GM12872 (cell line): ENCODE results near the gene PCDHGA6.
A peak's percentile ranks its signal among the peaks of the same experiment; 100 is the strongest.

Experiments used
- TF ChIP-seq, protein P1 (sequence below): IDR thresholded peaks from 3 replicates; pipeline ENCODE4 v1.5.1; 2011; ENCODE audit warnings: low read depth, mild to moderate bottlenecking, low read length, moderate library complexity; ENCODE audit not compliant: insufficient read depth

PCDHGA6 gene

DNA sequence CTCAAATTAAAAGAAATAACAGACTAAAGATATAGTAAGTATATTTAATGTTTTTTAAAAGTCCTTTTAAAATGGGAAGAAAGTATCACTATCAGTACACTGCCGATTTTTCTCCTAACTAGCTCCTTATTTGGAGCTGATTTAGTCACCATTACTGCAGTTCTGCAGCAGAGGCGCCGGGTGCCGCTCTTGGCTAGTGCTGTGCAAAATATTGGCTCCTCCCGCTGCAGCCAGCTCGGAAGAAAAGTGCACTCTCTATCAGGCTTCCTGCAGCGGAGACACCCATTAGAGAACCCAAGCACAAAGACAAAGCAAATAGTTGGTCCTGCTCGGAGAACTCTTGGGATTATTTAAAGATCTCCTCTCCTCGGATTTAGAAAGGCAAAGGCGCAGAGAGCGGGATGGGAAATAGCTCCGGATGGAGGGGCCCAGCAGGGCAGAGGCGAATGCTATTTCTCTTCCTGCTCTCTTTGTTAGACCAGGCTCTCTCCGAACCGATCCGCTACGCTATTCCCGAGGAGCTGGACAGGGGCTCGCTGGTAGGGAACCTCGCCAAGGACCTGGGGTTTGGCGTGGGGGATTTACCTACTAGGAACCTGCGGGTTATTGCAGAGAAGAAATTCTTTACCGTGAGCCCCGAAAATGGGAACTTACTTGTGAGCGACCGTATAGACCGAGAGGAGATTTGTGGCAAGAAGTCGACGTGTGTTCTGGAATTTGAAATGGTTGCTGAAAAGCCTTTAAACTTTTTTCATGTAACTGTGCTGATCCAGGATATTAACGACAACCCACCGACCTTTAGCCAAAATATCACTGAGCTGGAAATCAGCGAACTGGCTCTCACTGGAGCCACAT, 3.5 kb upstream of the PCDHGA6 start, which contains the start of gene PCDHGB3:
Gene PCDHGB3 (plus strand): TSS at position 249 of the 855 bp plus-strand sequence. CDS start 153 bp downstream, at position 402.
- TF ChIP-seq, protein P1, sequence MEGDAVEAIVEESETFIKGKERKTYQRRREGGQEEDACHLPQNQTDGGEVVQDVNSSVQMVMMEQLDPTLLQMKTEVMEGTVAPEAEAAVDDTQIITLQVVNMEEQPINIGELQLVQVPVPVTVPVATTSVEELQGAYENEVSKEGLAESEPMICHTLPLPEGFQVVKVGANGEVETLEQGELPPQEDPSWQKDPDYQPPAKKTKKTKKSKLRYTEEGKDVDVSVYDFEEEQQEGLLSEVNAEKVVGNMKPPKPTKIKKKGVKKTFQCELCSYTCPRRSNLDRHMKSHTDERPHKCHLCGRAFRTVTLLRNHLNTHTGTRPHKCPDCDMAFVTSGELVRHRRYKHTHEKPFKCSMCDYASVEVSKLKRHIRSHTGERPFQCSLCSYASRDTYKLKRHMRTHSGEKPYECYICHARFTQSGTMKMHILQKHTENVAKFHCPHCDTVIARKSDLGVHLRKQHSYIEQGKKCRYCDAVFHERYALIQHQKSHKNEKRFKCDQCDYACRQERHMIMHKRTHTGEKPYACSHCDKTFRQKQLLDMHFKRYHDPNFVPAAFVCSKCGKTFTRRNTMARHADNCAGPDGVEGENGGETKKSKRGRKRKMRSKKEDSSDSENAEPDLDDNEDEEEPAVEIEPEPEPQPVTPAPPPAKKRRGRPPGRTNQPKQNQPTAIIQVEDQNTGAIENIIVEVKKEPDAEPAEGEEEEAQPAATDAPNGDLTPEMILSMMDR, result peak; percentile 72

DNA sequence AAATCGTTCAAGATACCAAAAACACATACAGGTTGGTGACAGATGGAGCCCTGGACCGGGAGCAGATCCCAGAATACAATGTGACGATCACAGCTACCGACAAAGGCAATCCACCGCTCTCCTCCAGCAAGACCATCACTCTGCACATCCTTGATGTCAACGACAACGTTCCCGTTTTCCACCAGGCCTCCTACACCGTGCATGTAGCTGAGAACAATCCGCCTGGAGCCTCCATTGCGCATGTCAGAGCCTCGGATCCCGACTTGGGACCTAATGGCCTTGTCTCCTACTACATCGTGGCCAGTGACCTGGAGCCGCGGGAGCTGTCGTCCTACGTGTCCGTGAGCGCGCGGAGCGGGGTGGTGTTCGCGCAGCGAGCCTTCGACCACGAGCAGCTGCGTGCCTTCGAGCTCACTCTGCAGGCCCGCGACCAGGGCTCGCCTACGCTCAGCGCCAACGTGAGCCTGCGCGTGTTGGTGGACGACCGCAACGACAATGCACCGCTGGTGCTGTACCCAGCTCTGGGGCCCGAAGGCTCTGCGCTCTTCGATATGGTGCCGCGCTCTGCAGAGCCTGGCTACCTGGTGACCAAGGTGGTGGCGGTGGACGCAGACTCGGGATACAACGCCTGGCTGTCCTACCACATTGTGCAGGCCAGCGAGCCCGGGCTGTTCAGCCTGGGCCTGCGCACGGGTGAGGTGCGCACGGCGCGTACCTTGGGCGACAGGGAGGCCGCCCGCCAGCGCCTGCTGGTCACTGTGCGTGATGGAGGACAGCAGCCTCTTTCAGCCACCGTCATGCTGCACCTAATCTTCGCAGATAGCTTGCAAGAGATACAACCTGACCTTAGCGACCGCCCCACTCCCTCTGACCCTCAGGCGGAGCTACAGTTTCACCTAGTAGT, 1.9 kb upstream of the PCDHGA6 start:
- TF ChIP-seq, protein P1, result no peak

DNA sequence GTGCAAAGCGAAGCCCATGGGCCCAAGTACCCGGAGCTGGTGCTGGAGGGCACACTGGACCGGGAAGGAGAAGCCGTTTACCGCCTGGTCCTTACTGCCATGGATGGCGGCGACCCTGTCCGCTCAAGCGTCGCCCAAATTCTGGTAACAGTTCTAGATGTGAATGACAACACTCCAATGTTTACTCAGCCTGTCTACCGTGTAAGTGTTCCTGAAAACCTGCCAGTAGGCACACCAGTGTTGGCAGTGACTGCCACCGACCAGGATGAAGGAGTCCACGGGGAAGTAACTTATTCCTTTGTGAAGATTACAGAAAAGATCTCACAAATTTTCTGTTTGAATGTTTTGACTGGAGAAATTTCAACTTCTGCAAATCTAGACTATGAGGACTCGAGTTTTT, 936 bp downstream of the PCDHGA6 start:
- TF ChIP-seq, protein P1, result no peak

DNA sequence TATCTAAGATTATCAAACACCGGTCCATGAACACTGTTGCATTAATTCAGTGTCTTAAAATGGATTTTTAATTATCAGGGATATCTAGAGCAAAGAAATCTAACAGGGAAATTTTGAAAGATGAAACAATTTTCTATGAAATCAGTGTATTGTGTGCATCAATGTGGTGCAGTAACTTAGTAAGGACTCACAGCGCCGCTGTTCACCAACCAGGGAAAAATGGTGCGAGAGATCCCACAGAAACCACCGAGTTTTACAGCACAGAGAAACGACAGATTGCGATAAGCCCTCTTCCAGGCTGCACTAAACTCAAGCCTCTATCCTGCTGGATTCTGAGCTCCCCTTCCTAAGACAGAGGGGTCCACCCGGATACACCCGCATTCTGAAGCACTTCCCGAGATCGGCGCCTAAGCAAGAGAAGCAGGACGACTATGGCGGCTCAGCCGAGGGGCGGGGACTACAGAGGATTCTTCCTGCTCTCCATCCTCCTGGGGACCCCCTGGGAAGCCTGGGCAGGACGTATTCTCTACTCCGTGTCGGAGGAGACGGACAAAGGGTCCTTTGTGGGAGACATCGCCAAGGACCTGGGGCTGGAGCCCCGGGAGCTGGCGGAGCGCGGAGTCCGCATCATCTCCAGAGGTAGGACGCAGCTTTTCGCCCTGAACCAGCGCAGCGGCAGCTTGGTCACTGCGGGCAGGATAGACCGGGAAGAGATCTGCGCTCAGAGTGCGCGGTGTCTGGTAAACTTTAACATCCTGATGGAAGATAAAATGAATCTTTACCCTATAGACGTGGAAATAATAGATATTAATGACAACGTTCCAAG, 9.0 kb downstream of the PCDHGA6 start, which contains the start of gene PCDHGA7:
Gene PCDHGA7 (plus strand): TSS at position 274 of the 826 bp plus-strand sequence. CDS start 158 bp downstream, at position 432.
- TF ChIP-seq, protein P1, result 0 out of 3 replicates have a peak, but pooled peaks have one; percentile 1

DNA sequence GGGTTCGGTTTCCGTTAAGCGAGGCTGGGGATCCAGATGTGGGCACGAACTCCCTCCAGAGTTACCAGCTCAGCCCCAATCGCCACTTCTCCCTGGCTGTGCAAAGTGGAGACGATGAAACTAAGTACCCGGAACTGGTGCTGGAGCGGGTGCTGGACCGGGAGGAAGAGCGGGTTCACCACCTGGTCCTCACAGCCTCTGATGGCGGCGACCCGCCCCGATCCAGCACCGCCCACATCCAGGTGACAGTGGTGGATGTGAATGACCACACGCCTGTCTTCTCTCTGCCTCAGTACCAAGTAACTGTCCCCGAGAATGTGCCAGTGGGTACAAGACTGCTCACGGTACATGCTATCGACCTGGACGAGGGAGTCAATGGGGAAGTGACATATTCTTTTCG, 9.7 kb downstream of the PCDHGA6 start:
- TF ChIP-seq, protein P1, result no peak

DNA sequence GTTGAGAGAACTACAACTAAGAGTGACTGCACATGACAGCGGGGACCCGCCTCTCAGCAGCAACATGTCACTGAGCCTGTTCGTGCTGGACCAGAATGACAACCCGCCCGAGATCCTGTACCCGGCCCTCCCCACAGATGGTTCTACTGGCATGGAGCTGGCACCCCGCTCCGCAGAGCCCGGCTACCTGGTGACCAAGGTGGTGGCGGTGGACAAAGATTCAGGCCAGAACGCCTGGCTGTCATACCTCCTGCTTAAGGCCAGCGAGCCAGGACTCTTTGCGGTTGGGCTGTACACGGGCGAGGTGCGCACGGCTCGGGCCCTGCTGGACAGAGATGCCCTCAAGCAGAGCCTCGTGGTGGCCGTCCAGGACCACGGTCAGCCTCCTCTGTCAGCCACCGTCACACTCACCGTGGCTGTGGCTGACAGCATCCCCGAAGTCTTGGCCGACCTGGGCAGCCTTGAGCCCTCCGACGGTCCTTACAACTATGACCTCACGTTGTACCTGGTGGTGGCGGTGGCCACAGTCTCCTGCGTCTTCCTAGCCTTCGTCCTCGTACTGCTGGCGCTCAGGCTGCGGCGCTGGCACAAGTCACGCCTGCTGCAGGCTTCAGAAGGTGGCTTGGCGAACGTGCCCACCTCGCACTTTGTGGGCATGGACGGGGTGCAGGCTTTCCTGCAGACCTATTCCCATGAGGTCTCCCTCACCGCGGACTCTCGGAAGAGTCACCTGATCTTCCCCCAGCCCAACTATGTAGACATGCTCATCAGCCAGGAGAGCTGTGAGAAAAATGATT, 11.0 kb downstream of the PCDHGA6 start:
- TF ChIP-seq, protein P1, result no peak
